Stimulated activated CD4-positive, alpha-beta T cell treated with anti-CD3 and anti-CD28 coated beads, Interleukin-2, amount 100 ng/mL, for 48 hours (primary cell): ENCODE data around the gene RGS7.
"Not testable (repeated sequence)": the region's sequence is repeated elsewhere in the genome, so short reads cannot be mapped to it uniquely, and the experiment has no call there.

Source experiments
- DNase-seq, 2 donors: peaks; one replicate each; pipeline ENCODE4 v3.0.0-alpha.2; 2020

RGS7 gene

DNA sequence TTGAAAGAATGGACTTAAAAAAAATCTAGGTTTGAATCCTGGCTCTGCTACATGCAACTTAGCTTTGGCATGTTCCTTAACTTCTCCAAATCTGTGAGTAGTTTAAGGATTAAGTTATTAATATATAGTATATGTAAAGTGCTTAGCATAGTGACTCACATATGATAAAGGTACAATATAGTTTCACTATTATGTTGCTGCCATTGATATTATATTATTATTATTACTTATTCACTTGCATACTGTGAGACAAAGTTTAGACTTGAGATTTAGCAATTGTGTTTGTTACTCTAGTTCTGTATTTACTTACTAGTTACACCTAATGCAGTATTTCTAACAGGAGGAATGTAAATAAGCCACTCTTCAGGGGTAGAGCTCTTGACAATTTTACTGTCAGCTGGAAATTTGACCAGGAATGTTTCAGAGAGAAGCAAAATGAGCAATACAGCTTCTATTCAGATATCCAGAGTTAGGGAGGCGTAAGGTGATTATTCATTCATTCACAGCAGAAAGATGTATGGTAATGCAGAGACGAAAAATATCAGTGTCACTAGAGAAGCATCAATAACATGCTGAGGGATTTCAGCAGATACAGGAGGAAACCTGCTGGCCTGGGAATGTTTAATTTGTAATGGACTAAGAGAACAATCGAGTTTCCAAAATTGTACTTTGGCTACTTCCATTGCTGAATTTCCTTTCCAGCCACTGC lies 25.5 kb downstream of the RGS7 start:
- no peak for DNase-seq

DNA sequence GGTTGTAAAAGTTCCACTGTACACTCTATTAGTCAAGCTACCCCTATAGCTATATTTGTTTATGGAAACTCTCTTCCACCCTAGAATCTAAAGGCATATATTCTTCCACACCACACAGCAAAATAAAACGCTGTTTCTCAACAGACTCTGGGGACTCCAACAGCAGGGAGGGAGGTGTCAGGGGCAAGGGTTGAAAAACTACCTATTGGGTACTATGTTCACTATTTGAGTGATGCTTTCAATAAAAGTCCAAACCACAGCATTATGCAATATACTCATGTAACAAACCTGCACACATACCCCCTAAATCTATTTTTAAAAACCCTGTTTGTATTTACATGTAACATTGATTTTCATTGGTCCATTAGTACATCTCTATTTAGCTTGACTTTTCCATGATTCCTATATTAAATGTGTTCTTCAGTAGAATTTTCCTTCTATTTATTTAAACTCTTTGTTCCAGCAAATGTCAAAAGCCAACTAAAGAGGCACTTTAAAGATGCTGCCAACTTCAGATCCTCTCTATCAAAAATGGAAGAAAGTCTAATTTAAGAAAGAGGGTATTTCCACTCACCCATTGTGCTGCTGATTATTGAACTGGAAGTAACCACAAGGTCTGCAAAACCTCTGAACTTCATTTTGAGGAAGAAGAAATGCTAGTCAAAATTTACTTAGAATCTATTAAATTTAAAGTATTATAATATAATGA lies 26.2 kb downstream of the RGS7 start:
- no peak for DNase-seq

DNA sequence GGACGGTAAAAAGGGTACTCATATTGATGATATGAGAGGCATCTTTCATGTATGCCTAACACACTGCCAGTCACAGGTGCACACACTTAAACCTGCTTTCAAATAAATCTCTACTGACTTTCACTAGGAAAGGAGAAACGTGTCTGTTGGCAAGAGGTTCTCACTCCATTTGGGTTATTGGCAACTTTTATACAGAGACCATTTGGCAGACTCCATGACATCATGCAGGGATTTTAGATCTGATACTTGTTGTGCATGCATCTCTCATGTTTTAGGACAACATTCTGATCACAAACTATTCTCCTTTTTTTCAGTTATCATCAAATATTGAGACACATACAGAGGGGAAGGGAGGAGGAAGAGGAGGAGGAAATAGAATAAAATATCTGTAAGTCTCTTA lies 31.5 kb downstream of the RGS7 start:
- DNase-seq = no peak

DNA sequence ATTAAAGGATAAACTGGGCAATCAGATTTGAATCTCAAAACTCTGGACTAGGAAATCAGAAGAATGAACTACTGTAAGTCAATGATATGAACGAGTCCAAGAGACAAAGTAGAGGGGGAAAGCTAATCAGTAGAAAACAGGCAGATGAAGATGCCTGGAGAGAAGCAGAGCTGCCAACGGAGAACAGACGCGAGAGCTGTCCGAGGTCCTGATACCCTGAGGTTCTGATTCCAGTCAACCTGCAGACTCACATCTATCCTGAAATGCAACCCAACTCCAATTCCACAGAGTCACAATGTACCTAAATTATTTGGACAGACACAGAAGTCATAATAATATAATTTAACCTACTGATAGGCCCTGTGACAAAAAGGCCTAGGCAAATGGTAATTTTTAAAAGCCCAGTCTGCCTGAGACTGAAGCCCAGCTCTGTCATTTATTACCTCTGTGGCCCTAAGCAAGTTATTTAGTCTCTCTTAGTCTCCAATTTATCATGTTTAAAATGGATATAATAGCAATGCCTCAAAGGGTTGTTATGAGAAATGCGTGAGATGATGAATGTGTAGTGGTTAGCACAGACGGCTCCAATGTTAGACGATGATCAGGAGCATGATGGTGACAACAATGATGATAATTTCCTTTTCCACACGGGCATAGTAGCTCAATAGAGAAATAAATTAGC lies 33.4 kb downstream of the RGS7 start:
- DNase-seq = peak; percentile 2 to 6

- DNase-seq = no peak
Measured at GRCh38 chr1:241317676-241318075, 39.3 kb downstream of the RGS7 start.

GRCh38 chr1:241316372-241316771 lies 40.6 kb downstream of the RGS7 start:
- DNase-seq = no peak

GRCh38 chr1:241311056-241311746 lies 45.8 kb downstream of the RGS7 start:
- DNase-seq = no peak

DNA sequence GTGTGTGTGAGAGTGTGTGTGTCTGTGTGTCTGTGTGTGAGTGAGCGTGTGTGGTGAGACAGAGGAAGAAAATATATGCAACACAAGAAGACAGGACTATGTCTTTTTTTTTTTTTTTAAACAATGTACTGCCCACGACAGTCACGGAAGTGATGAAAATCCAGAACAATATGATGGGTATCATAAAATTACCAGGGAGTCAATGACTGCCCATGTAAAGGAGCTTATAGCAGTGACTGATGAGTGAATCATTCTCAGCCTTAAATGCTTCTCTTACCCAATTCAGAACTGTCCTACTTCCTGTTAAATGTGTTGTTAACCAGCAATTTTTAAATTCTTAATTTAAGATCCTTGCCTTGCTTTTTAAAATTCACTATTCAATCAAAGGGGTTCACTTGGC lies 46.6 kb downstream of the RGS7 start:
- DNase-seq = no peak

DNA sequence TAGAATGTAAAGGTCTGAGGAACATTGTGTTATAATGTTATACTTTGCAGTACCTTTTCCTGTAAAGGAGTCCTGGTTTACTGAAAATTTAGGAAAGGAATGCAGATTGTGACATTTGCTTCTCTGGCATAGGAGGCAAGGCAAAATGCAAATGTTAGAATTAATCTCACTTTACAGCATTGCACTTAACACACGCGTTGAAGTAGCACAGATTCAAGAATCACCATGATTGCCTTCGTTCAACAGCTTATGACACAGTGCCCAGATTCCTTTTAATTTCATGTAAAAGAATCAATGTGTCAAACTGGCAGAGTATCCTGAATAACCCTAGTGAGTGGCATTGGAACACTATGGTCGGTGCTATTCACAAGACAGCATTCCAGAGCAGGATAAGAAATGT lies 47.4 kb downstream of the RGS7 start:
- DNase-seq = no peak

DNA sequence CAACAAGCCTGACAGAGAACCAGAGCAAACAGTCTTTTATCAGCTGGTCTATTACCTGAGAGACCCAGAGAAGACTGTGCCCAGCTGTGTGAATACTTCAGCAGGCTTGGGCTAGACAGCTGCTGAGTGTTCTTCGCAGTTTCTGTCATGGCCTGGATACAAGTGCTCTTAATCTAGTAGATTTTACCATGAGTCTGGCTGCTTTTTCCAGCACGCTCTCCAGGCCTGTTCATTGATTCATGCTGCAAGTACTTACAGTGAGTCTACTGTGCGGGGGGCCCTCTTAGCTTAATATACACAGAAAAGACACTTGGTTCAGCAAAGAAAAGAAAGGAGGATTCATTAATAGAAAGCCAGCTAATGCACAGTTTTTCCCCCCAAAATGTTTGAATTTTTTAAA lies 48.5 kb downstream of the RGS7 start:
- no peak for DNase-seq

- DNase-seq = no peak
Measured at GRCh38 chr1:241308011-241308410, 49.0 kb downstream of the RGS7 start.

- DNase-seq = no peak
Measured at GRCh38 chr1:241306125-241306790, 50.7 kb downstream of the RGS7 start.

DNA sequence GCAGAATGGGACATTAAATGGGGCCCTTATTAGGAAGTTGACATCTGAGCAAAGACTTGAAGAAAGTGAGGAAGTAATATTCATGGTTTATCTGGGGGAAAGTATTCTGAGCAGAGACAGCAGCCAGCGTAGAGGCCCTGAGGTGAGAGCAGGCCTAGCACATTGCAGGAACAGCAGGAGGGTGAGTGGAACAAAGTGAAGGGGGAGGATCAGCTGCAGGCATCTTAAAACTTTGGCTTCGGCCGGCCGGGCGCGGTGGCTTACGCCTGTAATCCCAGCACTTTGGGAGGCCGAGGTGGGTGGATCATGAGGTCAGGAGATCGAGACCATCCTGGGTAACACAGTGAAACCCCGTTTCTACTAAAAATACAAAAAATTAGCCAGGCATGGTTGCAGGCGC lies 55.0 kb downstream of the RGS7 start:
- not testable (repeated sequence) for DNase-seq

DNA sequence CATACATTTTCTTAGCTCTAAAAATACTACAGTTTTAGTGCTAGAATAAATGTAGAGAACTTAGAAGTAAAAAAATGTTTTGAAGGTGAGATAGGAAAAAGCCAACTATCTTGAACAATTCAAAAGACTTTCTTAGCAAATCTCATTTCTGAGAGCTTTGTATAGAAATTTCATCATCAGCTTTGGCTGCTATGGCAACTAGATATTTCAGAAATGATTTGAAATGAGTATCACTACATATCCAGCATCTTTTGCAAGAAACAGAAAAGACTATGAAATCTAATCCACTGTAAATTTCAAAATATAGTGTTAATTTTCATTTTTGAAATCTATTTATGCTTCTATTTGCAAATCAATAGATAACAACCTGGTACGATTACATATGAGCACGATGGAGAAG lies 57.7 kb downstream of the RGS7 start:
- DNase-seq = no peak

DNA sequence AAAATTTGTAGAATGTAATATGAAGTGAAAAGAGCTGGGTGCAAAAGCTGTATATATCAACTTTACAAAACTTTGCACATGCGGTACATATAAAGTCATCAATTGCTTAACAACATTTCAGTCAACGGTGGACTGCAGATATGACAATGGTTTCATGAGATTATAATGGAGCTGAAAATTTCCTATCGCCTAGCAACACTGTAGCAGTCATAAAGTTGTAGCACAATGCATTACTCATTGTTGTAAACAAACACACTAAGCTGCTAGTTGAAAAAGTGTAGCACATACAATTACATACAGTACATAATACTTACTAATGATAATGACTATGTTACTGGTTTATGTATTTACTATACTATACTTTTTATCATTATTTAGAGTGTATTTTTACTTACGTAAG lies 64.0 kb downstream of the RGS7 start:
- DNase-seq = no peak

- not testable (repeated sequence) for DNase-seq
Measured at GRCh38 chr1:241291548-241291947, 65.5 kb downstream of the RGS7 start.

- no peak for DNase-seq
Measured at GRCh38 chr1:241286486-241286885, 70.5 kb downstream of the RGS7 start.

- DNase-seq = no peak
Measured at GRCh38 chr1:241276391-241276790, 80.6 kb downstream of the RGS7 start.

DNA sequence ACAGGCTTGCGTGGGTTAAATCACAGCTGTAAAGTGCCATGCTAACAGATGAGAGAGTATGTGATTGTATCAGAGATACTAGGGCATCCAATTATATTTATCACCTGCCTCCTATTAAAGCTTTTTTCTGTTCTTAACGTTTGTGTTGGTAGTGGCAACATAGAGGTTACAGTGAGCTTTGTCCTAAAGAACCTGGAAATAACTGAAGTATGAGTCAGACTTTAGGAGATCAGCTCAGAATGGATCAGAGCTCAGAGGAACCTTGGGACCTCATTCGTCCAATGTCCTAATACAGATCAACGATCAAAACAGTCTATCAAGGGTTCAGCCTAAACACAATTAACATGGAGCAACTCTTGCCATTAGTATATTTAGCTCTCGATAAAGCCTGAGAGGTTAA lies 81.0 kb downstream of the RGS7 start:
- no peak for DNase-seq

DNA sequence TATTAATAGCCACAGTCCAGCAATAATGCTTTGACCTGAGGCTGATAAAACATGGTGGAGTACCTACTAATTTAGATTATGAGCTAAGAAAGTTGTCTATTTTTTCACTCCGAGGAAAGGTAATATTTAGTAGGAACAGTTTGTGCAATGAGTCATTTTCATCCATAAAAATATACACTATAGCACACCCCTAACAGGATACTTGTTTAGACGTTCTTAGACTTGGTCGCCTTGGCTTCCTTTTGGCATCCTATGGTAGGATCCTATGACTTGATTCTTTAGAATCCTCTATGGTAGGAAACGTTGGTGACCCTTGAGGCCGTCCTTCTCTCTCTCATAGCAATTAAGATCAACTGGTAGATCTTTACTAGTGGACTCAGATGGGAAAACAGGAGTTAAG lies 81.8 kb downstream of the RGS7 start:
- DNase-seq = no peak

- DNase-seq = no peak
Measured at GRCh38 chr1:241274693-241275092, 82.3 kb downstream of the RGS7 start.

GRCh38 chr1:241272828-241273227 lies 84.2 kb downstream of the RGS7 start:
- no peak for DNase-seq

- DNase-seq = no peak
Measured at GRCh38 chr1:241271427-241271826, 85.6 kb downstream of the RGS7 start.
